Mesenchymal stem cell (in vitro differentiated cells and primary cell): ENCODE measurements around the gene ADRA2A.

Experiments used
- DNase-seq: peaks from one replicate; pipeline ENCODE4 v3.0.0-alpha.2; 2013
- H2AFZ ChIP-seq: one replicate; pipeline ENCODE4 v1.6.1; 2013; ENCODE audit warnings: low read depth, mild to moderate bottlenecking, control low read depth, inconsistent platforms, low read length, moderate library complexity
- H2AK5ac ChIP-seq: 2 replicates; pipeline ENCODE4 v1.6.1; 2013; ENCODE audit warnings: low read length, moderate library complexity, mild to moderate bottlenecking, inconsistent platforms; ENCODE audit not compliant: severe bottlenecking
- H2BK120ac ChIP-seq: one replicate; pipeline ENCODE4 v1.6.1; 2013; ENCODE audit warnings: low read depth, mild to moderate bottlenecking, inconsistent platforms, low read length, moderate library complexity
- H2BK12ac ChIP-seq, 2 experiments: one replicate each; pipeline ENCODE4 v1.6.1; 2013; ENCODE audit warnings: inconsistent platforms in 2 of 2, low read length in 2 of 2, mild to moderate bottlenecking in 2 of 2, moderate library complexity in 2 of 2, control low read depth in 1 of 2
- H2BK15ac ChIP-seq: one replicate; pipeline ENCODE4 v1.6.1; 2013; ENCODE audit warnings: mild to moderate bottlenecking, low read depth, inconsistent platforms; ENCODE audit not compliant: poor library complexity, severe bottlenecking
- H2BK5ac ChIP-seq: 2 replicates; pipeline ENCODE4 v1.6.1; 2013; ENCODE audit warnings: low read depth, mild to moderate bottlenecking, low read length, control low read depth, inconsistent platforms; ENCODE audit not compliant: poor library complexity, severe bottlenecking
- H3K14ac ChIP-seq, 2 experiments: one replicate each; pipeline ENCODE4 v1.6.1; 2013; ENCODE audit warnings: inconsistent platforms in 2 of 2, low read length in 2 of 2, control low read depth in 1 of 2, mild to moderate bottlenecking in 1 of 2, moderate library complexity in 1 of 2
- H3K18ac ChIP-seq, 2 experiments: one replicate each; pipeline ENCODE4 v1.6.1; 2013; ENCODE audit warnings: inconsistent platforms in 2 of 2, low read length in 2 of 2, control low read depth in 1 of 2, low read depth in 1 of 2, mild to moderate bottlenecking in 1 of 2
- H3K23ac ChIP-seq, 2 experiments: one replicate each; pipeline ENCODE4 v1.6.1; 2013; ENCODE audit warnings: inconsistent platforms in 2 of 2, low read length in 2 of 2, mild to moderate bottlenecking in 2 of 2, moderate library complexity in 2 of 2, control low read depth in 1 of 2
- H3K27ac ChIP-seq: 2 replicates; pipeline ENCODE4 v1.5.1; 2013; ENCODE audit warnings: mild to moderate bottlenecking, moderate library complexity, low read length, control low read depth, inconsistent platforms; ENCODE audit not compliant: poor library complexity, severe bottlenecking
- H3K27me3 ChIP-seq, 2 experiments: 2 replicates each; pipeline versions ENCODE4 v1.6.1 to v1.7.0; 2013; ENCODE audit warnings: low read length in 2 of 2, mild to moderate bottlenecking in 2 of 2, moderate library complexity in 2 of 2, control low read depth in 1 of 2, inconsistent platforms in 1 of 2; ENCODE audit not compliant: control insufficient read depth in 1 of 2, insufficient read depth in 1 of 2
- H3K36me3 ChIP-seq, 2 experiments: 2 replicates each; pipeline versions ENCODE4 v1.6.1 to v1.7.0; 2013; ENCODE audit warnings: low read length in 2 of 2, control low read depth in 1 of 2, inconsistent platforms in 1 of 2, low read depth in 1 of 2, mild to moderate bottlenecking in 1 of 2; ENCODE audit not compliant: insufficient read depth in 2 of 2, control insufficient read depth in 1 of 2
- H3K4ac ChIP-seq, 2 experiments: one replicate each; pipeline ENCODE4 v1.6.1; 2013; ENCODE audit warnings: inconsistent platforms in 2 of 2, low read length in 2 of 2, mild to moderate bottlenecking in 2 of 2, moderate library complexity in 2 of 2, control low read depth in 1 of 2, low read depth in 1 of 2
- H3K4me1 ChIP-seq: 2 replicates; pipeline ENCODE4 v1.6.1; 2013; ENCODE audit warnings: low read depth, low read length, control low read depth; ENCODE audit not compliant: control insufficient read depth, insufficient read depth
- H3K4me2 ChIP-seq: 2 replicates; pipeline ENCODE4 v1.6.1; 2013; ENCODE audit warnings: low read length, mild to moderate bottlenecking, inconsistent platforms; ENCODE audit not compliant: poor library complexity, severe bottlenecking
- H3K4me3 ChIP-seq, 2 experiments: 2 replicates each; pipeline versions ENCODE4 v1.5.1 to v1.7.0; 2013; ENCODE audit warnings: low read length in 2 of 2, mild to moderate bottlenecking in 2 of 2, control low read depth in 1 of 2, low read depth in 1 of 2; ENCODE audit not compliant: insufficient read depth in 1 of 2
- H3K79me1 ChIP-seq: replicated peaks from 2 replicates; pipeline ENCODE4 v1.6.1; 2013; ENCODE audit warnings: mild to moderate bottlenecking, control low read depth, low read length, inconsistent platforms; ENCODE audit not compliant: poor library complexity, severe bottlenecking
- H3K9ac ChIP-seq: 2 replicates; pipeline ENCODE4 v1.7.0; 2013; ENCODE audit warnings: mild to moderate bottlenecking, low read length, moderate library complexity
- H3K9me3 ChIP-seq: 2 replicates; pipeline ENCODE4 v1.7.0; 2013; ENCODE audit warnings: mild to moderate bottlenecking, low read length; ENCODE audit not compliant: control insufficient read depth
- H4K8ac ChIP-seq: one replicate; pipeline ENCODE4 v1.6.1; 2013; ENCODE audit warnings: inconsistent platforms, mild to moderate bottlenecking, low read length, moderate library complexity
- H4K91ac ChIP-seq: one replicate; pipeline ENCODE4 v1.6.1; 2013; ENCODE audit warnings: mild to moderate bottlenecking, low read length, inconsistent platforms
- WGBS: methylation state at CpG from one replicate; pipeline ENCODE4 v1.1.7; 2013; ENCODE audit warnings: mixed read lengths; 5-methylcytosine and 5-hydroxymethylcytosine counted together

ADRA2A gene

GRCh38 chr10:111116211-111116610 is 39.4 kb downstream of the ADRA2A start:
- no peak overlapping the region for H2AFZ ChIP-seq
- no peak overlapping the region for H2AK5ac ChIP-seq
- H3K9ac ChIP-seq: no peak overlapping the region
- no peak overlapping the region for H2BK5ac ChIP-seq
- H2BK12ac ChIP-seq: no peak overlapping the region
- no peak overlapping the region for H4K91ac ChIP-seq
- H3K4ac ChIP-seq: no peak overlapping the region
- peaks cover 2% of the 10 kb centered on the region for H3K4me1 ChIP-seq
- H3K14ac ChIP-seq: no peak overlapping the region
- H3K27ac ChIP-seq: no peak overlapping the region
- H3K4me2 ChIP-seq: no peak overlapping the region
- H2BK120ac ChIP-seq: no peak overlapping the region
- WGBS: 88% methylated on average over 9 of the region's 9 CpGs
- no peak overlapping the region for H3K23ac ChIP-seq
- H3K79me1 ChIP-seq: no peaks in the 10 kb centered on the region
- peaks cover 0 to under 1% of the 10 kb centered on the region in 2 experiments for H3K27me3 ChIP-seq
- no peak overlapping the region for H3K18ac ChIP-seq
- H4K8ac ChIP-seq: no peak overlapping the region
- no peaks in the 10 kb centered on the region for H3K36me3 ChIP-seq
- no peak overlapping the region for H3K4me3 ChIP-seq
- no peaks in the 10 kb centered on the region for H3K9me3 ChIP-seq
- DNase-seq: no peak
- no peak overlapping the region for H2BK15ac ChIP-seq

GRCh38 chr10:111116762-111117445 is 40.1 kb downstream of the ADRA2A start:
- Histone ChIP-seq H3K18ac (no peak overlapping the region), H3K4ac (no peak overlapping the region), H3K4me3 (no peak overlapping the region), H2BK5ac (no peak overlapping the region), H2BK12ac (no peak overlapping the region), H3K14ac (no peak overlapping the region), H4K8ac (no peak overlapping the region), H4K91ac (no peak overlapping the region), H2AFZ (no peak overlapping the region), H3K4me1 (peaks cover 2% of the 10 kb centered on the region), H3K79me1 (no peaks in the 10 kb centered on the region), H3K23ac (no peak overlapping the region), H3K27ac (no peak overlapping the region), H3K9me3 (no peaks in the 10 kb centered on the region), H2BK120ac (no peak overlapping the region), H3K9ac (no peak overlapping the region), H3K36me3 (no peaks in the 10 kb centered on the region), H2BK15ac (no peak overlapping the region), H2AK5ac (no peak overlapping the region), H3K27me3 (peaks cover 0 to 7% of the 10 kb centered on the region in 2 experiments), H3K4me2 (no peak overlapping the region)
- 79% methylated on average over 15 of the region's 16 CpGs for WGBS
- no peak for DNase-seq

- no peak overlapping the region for H2BK5ac ChIP-seq
- H3K23ac ChIP-seq: no peak overlapping the region
- H2BK15ac ChIP-seq: no peak overlapping the region
- no peak overlapping the region for H3K18ac ChIP-seq
- no peak overlapping the region for H3K4ac ChIP-seq
- H3K14ac ChIP-seq: no peak overlapping the region
- DNase-seq: no peak
- no peaks in the 10 kb centered on the region for H3K79me1 ChIP-seq
- no peak overlapping the region for H2BK12ac ChIP-seq
- H2AK5ac ChIP-seq: no peak overlapping the region
- no peak overlapping the region for H3K27ac ChIP-seq
- H4K8ac ChIP-seq: no peak overlapping the region
- no peak overlapping the region for H2AFZ ChIP-seq
- H3K36me3 ChIP-seq: no peaks in the 10 kb centered on the region
- no peak overlapping the region for H4K91ac ChIP-seq
- H2BK120ac ChIP-seq: no peak overlapping the region
- 71% methylated on average over 7 of the region's 8 CpGs for WGBS
- H3K27me3 ChIP-seq: peaks cover 0 to 12% of the 10 kb centered on the region in 2 experiments
- no peak overlapping the region for H3K9ac ChIP-seq
- no peaks in the 10 kb centered on the region for H3K9me3 ChIP-seq
- no peak overlapping the region for H3K4me3 ChIP-seq
- no peak overlapping the region for H3K4me2 ChIP-seq
- H3K4me1 ChIP-seq: peaks cover 2% of the 10 kb centered on the region
Observed at GRCh38 chr10:111117528-111118277, 40.9 kb downstream of the ADRA2A start.

GRCh38 chr10:111118758-111119157 is 41.9 kb downstream of the ADRA2A start:
- H3K4ac ChIP-seq: no peak overlapping the region
- H3K23ac ChIP-seq: no peak overlapping the region
- no peak overlapping the region for H2AFZ ChIP-seq
- no peak overlapping the region for H2BK15ac ChIP-seq
- no peak overlapping the region for H3K14ac ChIP-seq
- H3K9me3 ChIP-seq: no peaks in the 10 kb centered on the region
- WGBS: 47% methylated on average over 2 of the region's 3 CpGs
- peaks cover 2% of the 10 kb centered on the region for H3K4me1 ChIP-seq
- H3K18ac ChIP-seq: no peak overlapping the region
- H3K4me2 ChIP-seq: no peak overlapping the region
- no peak for DNase-seq
- H4K91ac ChIP-seq: no peak overlapping the region
- H2BK120ac ChIP-seq: no peak overlapping the region
- peaks cover 0 to 12% of the 10 kb centered on the region in 2 experiments for H3K27me3 ChIP-seq
- H3K79me1 ChIP-seq: no peaks in the 10 kb centered on the region
- H3K36me3 ChIP-seq: no peaks in the 10 kb centered on the region
- no peak overlapping the region for H2BK5ac ChIP-seq
- H3K9ac ChIP-seq: no peak overlapping the region
- no peak overlapping the region for H2BK12ac ChIP-seq
- no peak overlapping the region for H4K8ac ChIP-seq
- no peak overlapping the region for H3K4me3 ChIP-seq
- no peak overlapping the region for H3K27ac ChIP-seq
- H2AK5ac ChIP-seq: no peak overlapping the region
